Transverse colon (tissue), 4 donors: ENCODE measurements around the gene PARD6A. TPM values are rescaled to one million over a fixed set of nuclear protein-coding genes. Genes with fewer than 3 reads are reported as not detected.

Source experiments
- DNase-seq: peaks from one replicate; pipeline ENCODE4 v3.0.0-alpha.2; 2019
- H3K27ac ChIP-seq, 4 donors: fragments of 200-600 bp; sonication (generic); 2 replicates each; pipeline ENCODE4 v1.5.1; 2016 to 2018; ENCODE audit warnings: inconsistent platforms in 4 of 4
- H3K27me3 ChIP-seq: fragments of 200-600 bp; sonication (generic); 2 replicates; pipeline ENCODE4 v1.5.1; 2017; ENCODE audit warnings: inconsistent platforms
- H3K36me3 ChIP-seq, 4 donors: fragments of 200-600 bp; sonication (generic); 2 replicates each; pipeline ENCODE4 v1.5.1; 2017 to 2019; ENCODE audit warnings: inconsistent platforms in 4 of 4
- H3K4me1 ChIP-seq, 4 donors: fragments of 200-600 bp; sonication (generic); 2 replicates each; pipeline ENCODE4 v1.5.1; 2017 to 2020; ENCODE audit warnings: inconsistent platforms in 4 of 4
- H3K4me3 ChIP-seq, 4 donors: fragments of 200-600 bp; sonication (generic); 1 replicate in 1 of 4; 2 replicates in 3 of 4; pipeline versions ENCODE4 v1.5.1 to v1.6.1; 2017 to 2019; ENCODE audit warnings: inconsistent platforms in 4 of 4
- H3K9me3 ChIP-seq, 2 donors: fragments of 200-600 bp; sonication (generic); 2 replicates each; pipeline ENCODE4 v1.5.1; 2017 to 2019; ENCODE audit warnings: inconsistent platforms in 2 of 2
- EP300 ChIP-seq: sonication (generic); formaldehyde crosslinking; IDR thresholded peaks from one replicate; pipeline ENCODE4 v1.6.1; 2017; ENCODE audit warnings: antibody characterized with exemption, low read depth
- POLR2A ChIP-seq: fragments of 450-650 bp; IDR thresholded peaks from one replicate; pipeline ENCODE4 v1.6.1; 2016; ENCODE audit warnings: antibody characterized with exemption, mild to moderate bottlenecking, moderate library complexity
- POLR2AphosphoS5 ChIP-seq, 3 donors: sonication (generic); formaldehyde crosslinking; IDR thresholded peaks; one replicate each; pipeline ENCODE4 v1.6.1; 2016; ENCODE audit warnings: antibody characterized with exemption in 3 of 3
- WGBS, 2 donors: methylation state at CpG; one replicate each; pipeline ENCODE4 v1.1.5; 2018; ENCODE audit warnings: low coverage in 1 of 2; 5-methylcytosine and 5-hydroxymethylcytosine counted together
- in situ Hi-C, 4 donors: fragments of 200-750 bp; cut with MboI; loops; one replicate each; pipeline versions ENCODE4 v1.15.0 to v1.15.1; 2017; ENCODE audit warnings: low sequenced_read_pairs in 3 of 4, low pct_ligation_motif_present in 1 of 4, low pct_unique_long_range_greater_than_20kb in 1 of 4
- intact Hi-C: fragments of 100-400 bp; cut with DNase I; formaldehyde crosslinking; loops from one replicate; pipeline ENCODE4 v1.15.1; 2023; ENCODE audit warnings: low total_unique reads
- total RNA-seq, 4 donors: library from RNA; depleted of rRNA; stranded (reverse); fragments of >200 nt; gene quantifications; one replicate each; pipeline ENCODE4 v1.1.0, GENCODE V29; 2016
- TF ChIP-seq, protein P1 (sequence below), 5 experiments: fragments of 200-600 bp in 3 of 5; fragments of 450-650 bp in 2 of 5; sonication (generic) in 3 of 5; IDR thresholded peaks; 1 replicate in 2 of 5; 2 replicates in 3 of 5; pipeline ENCODE4 v1.5.1; 2016 to 2017; ENCODE audit warnings: antibody characterized with exemption in 5 of 5, inconsistent platforms in 3 of 5, mild to moderate bottlenecking in 2 of 5, moderate library complexity in 1 of 5

PARD6A gene
- total RNA-seq, 4 donors from 2014 or later: 6.3 to 36.7 (median 9.4) TPM

DNA sequence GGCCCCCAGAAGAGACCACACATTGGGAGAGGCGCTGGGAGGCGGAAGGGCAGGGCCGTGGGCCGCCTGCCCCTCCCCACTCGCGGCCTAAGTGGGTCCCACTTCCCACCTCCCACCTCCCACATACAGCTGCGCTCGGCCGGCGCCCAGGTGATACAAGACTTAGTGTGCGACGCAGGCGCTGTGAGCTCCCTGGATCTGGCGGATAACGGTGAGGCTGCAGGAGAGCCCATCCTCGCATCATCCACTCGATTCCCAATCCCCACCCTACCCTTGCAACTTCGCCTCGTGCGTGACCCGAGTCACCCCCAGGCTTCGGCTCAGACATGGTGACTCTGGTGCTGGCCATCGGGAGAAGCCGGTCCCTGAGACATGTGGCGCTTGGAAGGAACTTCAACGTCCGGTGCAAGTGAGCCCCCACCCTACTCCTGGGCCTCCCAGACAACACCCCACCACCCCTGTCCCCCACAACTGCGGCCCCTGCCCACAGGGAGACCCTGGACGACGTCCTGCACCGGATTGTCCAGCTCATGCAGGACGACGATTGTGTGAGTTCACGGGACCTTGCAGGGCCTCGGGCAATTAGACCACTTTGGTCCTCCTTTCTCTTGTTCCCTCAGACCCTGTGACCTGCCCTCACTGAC is 11.9 kb upstream of the PARD6A start:
- no peak for TF ChIP-seq POLR2A
- no peak for TF ChIP-seq EP300
- TF ChIP-seq, protein P1, sequence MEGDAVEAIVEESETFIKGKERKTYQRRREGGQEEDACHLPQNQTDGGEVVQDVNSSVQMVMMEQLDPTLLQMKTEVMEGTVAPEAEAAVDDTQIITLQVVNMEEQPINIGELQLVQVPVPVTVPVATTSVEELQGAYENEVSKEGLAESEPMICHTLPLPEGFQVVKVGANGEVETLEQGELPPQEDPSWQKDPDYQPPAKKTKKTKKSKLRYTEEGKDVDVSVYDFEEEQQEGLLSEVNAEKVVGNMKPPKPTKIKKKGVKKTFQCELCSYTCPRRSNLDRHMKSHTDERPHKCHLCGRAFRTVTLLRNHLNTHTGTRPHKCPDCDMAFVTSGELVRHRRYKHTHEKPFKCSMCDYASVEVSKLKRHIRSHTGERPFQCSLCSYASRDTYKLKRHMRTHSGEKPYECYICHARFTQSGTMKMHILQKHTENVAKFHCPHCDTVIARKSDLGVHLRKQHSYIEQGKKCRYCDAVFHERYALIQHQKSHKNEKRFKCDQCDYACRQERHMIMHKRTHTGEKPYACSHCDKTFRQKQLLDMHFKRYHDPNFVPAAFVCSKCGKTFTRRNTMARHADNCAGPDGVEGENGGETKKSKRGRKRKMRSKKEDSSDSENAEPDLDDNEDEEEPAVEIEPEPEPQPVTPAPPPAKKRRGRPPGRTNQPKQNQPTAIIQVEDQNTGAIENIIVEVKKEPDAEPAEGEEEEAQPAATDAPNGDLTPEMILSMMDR (IDR thresholded peaks at IDR 0.05): no peak
- no peak for TF ChIP-seq POLR2AphosphoS5 (IDR thresholded peaks at IDR 0.05)
- H3K36me3 ChIP-seq: no peaks in the 10 kb centered on the region
- peaks cover 99% of the 10 kb centered on the region for H3K27me3 ChIP-seq
- in situ Hi-C loops (loop anchor here in 1 of 4 donors (10.0 kb wide), 1 partner anchor 94 kb away; no protein-coding TSS in a partner anchor), intact Hi-C loops (no loop called here)
- DNase-seq: no peak
- peaks cover 6 to 28% (median 18%) of the 10 kb centered on the region in 4 donors for H3K4me1 ChIP-seq
- H3K9me3 ChIP-seq: no peaks in the 10 kb centered on the region
- no peak overlapping the region for H3K4me3 ChIP-seq
- H3K27ac ChIP-seq: no peak overlapping the region
- 69% methylated on average over 31 of the region's 35 CpGs; no CpG with 5 or more reads in 1 of the 2 donors for WGBS, 2 donors

DNA sequence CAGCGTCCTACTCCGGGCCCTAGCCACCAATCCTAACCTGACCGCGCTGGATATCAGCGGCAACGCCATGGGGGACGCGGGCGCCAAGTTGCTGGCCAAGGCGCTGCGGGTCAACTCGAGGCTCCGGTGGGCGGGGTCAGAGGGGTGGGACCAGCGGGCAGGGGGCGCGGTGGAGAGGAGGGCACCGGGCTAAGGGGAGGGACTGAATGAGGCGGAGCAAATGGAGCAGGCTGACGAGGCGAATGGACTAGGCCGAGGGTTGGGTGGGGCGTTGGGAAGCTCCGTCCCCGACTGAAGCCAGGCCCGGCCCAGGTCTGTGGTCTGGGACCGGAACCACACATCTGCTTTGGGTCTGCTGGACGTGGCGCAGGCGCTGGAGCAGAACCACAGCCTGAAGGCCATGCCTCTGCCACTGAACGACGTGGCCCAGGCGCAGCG is 11.2 kb upstream of the PARD6A start:
- in situ Hi-C loops: loop anchor here in 1 of 4 donors (10.0 kb wide), 1 partner anchor 95 kb away; no protein-coding TSS in a partner anchor
- intact Hi-C loops: no loop called here
- no peak for DNase-seq
- Histone ChIP-seq H3K4me3 (peak overlapping the region in 1 of 4 donors; percentile 4), H3K36me3 (no peaks in the 10 kb centered on the region), H3K27me3 (peaks cover 99% of the 10 kb centered on the region), H3K9me3 (no peaks in the 10 kb centered on the region), H3K27ac (no peak overlapping the region), H3K4me1 (peaks cover 6 to 26% (median 17%) of the 10 kb centered on the region in 4 donors)
- WGBS, 2 donors: 44% methylated on average over 34 of the region's 34 CpGs; no CpG with 5 or more reads in 1 of the 2 donors
- TF ChIP-seq EP300 (no peak), POLR2A (no peak), POLR2AphosphoS5 (IDR thresholded peaks at IDR 0.05) (no peak)
- TF ChIP-seq, protein P1 (IDR thresholded peaks at IDR 0.05): no peak

DNA sequence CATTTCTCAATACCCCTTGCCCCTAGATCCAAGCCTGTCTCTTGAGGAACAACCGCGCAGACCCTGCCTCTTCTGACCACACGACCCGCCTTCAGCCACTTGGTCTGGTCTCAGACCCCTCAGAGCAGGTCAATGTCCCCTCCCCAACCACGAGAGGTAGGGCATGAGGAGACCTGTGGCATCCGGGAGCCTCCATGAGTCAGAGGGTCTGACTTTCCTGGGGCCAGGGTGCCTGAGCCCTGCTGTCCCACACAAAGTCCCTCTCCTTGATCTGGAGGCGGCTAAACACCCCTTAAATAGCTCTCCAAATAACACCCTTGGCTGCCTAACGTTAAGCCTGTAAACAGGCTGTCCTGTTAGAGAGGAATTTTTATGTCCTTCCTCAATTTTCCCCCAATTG is 10.7 kb upstream of the PARD6A start:
- peaks cover 99% of the 10 kb centered on the region for H3K27me3 ChIP-seq
- H3K27ac ChIP-seq: no peak overlapping the region
- no peaks in the 10 kb centered on the region for H3K9me3 ChIP-seq
- H3K4me3 ChIP-seq: no peak overlapping the region
- TF ChIP-seq POLR2A (no peak), EP300 (no peak), POLR2AphosphoS5 (IDR thresholded peaks at IDR 0.05) (no peak)
- TF ChIP-seq, protein P1 (IDR thresholded peaks at IDR 0.05): no peak
- WGBS, 2 donors: 17 to 69% methylated on average over 1 to 8 of the region's 8 CpGs
- in situ Hi-C loops (loop anchor here in 2 of 4 donors (25.0 kb wide), 1 partner anchor 88 kb away; the partner anchor contains the start of gene CTCF (in 2 of the 2)), intact Hi-C loops (no loop called here)
- H3K4me1 ChIP-seq: peaks cover 6 to 21% (median 12%) of the 10 kb centered on the region in 4 donors
- no peaks in the 10 kb centered on the region for H3K36me3 ChIP-seq
- no peak for DNase-seq

DNA sequence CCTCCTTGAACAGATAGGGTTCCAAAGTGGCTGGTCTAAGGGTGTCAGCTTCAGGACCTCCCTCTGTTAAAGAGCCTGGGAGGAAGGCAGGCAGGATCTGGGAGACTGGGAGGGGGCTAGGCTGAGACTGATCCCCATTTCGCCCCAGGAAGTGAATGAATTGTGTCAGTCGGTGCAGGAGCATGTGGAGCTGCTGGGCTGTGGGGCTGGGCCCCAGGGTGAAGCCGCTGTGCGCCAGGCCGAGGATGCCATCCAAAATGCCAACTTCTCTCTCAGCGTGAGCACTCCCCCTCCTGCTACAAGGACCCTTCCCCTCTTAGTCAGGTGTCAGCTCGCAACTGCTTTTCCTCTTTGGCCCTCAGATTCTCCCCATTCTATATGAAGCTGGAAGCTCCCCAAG is 9.7 kb upstream of the PARD6A start:
- Histone ChIP-seq H3K27me3 (peaks cover 97% of the 10 kb centered on the region), H3K36me3 (no peaks in the 10 kb centered on the region), H3K4me1 (peaks cover 6 to 18% (median 10%) of the 10 kb centered on the region in 4 donors), H3K9me3 (no peaks in the 10 kb centered on the region), H3K27ac (no peak overlapping the region), H3K4me3 (no peak overlapping the region)
- in situ Hi-C loops (loop anchor here in 2 of 4 donors (25.0 kb wide), 1 partner anchor 89 kb away; the partner anchor contains the start of gene CTCF (in 2 of the 2)), intact Hi-C loops (no loop called here)
- no peak for DNase-seq
- 93% methylated on average over 7 of the region's 7 CpGs; no CpG with 5 or more reads in 1 of the 2 donors for WGBS, 2 donors
- TF ChIP-seq POLR2AphosphoS5 (IDR thresholded peaks at IDR 0.05) (no peak), EP300 (no peak), POLR2A (no peak)
- TF ChIP-seq, protein P1 (IDR thresholded peaks at IDR 0.05): no peak
